Ishikawa (cell line): ENCODE results near the gene ZBTB14.

Source experiments
- CEBPB ChIP-seq: IDR thresholded peaks from 2 replicates; pipeline ENCODE4 v1.6.1; 2012
- CREB1 ChIP-seq: IDR thresholded peaks from 2 replicates; pipeline ENCODE4 v1.6.1; 2012; ENCODE audit warnings: low read depth
- EGR1 ChIP-seq: IDR thresholded peaks from 2 replicates; pipeline ENCODE4 v1.6.1; 2012
- EP300 ChIP-seq: IDR thresholded peaks from 2 replicates; pipeline ENCODE4 v1.6.1; 2012; ENCODE audit warnings: borderline replicate concordance
- FOXM1 ChIP-seq: IDR thresholded peaks from 2 replicates; pipeline ENCODE4 v1.6.1; 2012; ENCODE audit warnings: low read depth, borderline replicate concordance
- NFIC ChIP-seq: IDR thresholded peaks from 2 replicates; pipeline ENCODE4 v1.6.1; 2012
- RAD21 ChIP-seq: IDR thresholded peaks from 2 replicates; pipeline ENCODE4 v1.6.1; 2012; ENCODE audit warnings: low read depth
- TAF1 ChIP-seq: IDR thresholded peaks from 2 replicates; pipeline ENCODE4 v1.6.1; 2012; ENCODE audit warnings: low read depth, mild to moderate bottlenecking
- TCF12 ChIP-seq: IDR thresholded peaks from 2 replicates; pipeline ENCODE4 v1.6.1; 2012; ENCODE audit warnings: low read depth
- TEAD4 ChIP-seq: IDR thresholded peaks from 2 replicates; pipeline ENCODE4 v1.6.1; 2012
- USF1 ChIP-seq: IDR thresholded peaks from 2 replicates; pipeline ENCODE4 v1.6.1; 2012
- YY1 ChIP-seq: IDR thresholded peaks from 2 replicates; pipeline ENCODE4 v1.6.1; 2012; ENCODE audit warnings: low read depth
- ZBTB7A ChIP-seq: IDR thresholded peaks from 2 replicates; pipeline ENCODE4 v1.6.1; 2012; ENCODE audit warnings: low read depth
- TF ChIP-seq, protein P1 (sequence below): IDR thresholded peaks from 2 replicates; pipeline ENCODE4 v1.6.1; 2012
- TF ChIP-seq, protein P2 (sequence below): IDR thresholded peaks from 2 replicates; pipeline ENCODE4 v1.6.1; 2012; ENCODE audit warnings: low read depth, mild to moderate bottlenecking

Gene ZBTB14

DNA sequence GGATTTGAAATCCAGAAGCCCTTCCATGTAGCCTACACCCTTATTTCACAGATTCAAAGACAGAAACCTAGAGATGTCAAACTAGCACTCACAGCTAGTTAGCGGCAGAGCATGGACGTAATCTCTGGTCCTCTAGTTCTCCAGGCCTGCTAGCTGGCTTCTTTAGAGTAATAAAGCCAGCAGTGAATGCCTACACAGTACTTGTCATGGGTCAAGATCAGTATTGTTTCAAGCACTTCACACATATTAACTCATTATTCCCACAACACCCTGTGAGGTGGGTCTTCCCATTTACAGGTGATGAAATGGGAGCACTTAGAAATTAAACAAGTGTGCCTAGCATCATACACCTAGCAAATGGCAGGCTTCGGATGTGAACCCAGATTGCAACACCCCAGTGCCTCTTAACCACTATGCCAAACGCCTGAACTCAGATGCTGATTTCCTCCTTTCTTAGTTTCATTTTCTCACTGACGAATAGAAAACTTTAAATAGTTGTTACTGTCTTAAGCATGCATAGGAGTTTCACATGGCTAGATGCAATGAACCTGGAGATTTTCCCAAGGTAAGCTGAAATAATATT is 14.5 kb upstream of the ZBTB14 start:
- TF ChIP-seq ZBTB7A (no peak), YY1 (no peak), CREB1 (no peak), EP300 (no peak), USF1 (no peak)
- TF ChIP-seq, protein P1, sequence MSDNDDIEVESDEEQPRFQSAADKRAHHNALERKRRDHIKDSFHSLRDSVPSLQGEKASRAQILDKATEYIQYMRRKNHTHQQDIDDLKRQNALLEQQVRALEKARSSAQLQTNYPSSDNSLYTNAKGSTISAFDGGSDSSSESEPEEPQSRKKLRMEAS: no peak
- TF ChIP-seq, protein P2, sequence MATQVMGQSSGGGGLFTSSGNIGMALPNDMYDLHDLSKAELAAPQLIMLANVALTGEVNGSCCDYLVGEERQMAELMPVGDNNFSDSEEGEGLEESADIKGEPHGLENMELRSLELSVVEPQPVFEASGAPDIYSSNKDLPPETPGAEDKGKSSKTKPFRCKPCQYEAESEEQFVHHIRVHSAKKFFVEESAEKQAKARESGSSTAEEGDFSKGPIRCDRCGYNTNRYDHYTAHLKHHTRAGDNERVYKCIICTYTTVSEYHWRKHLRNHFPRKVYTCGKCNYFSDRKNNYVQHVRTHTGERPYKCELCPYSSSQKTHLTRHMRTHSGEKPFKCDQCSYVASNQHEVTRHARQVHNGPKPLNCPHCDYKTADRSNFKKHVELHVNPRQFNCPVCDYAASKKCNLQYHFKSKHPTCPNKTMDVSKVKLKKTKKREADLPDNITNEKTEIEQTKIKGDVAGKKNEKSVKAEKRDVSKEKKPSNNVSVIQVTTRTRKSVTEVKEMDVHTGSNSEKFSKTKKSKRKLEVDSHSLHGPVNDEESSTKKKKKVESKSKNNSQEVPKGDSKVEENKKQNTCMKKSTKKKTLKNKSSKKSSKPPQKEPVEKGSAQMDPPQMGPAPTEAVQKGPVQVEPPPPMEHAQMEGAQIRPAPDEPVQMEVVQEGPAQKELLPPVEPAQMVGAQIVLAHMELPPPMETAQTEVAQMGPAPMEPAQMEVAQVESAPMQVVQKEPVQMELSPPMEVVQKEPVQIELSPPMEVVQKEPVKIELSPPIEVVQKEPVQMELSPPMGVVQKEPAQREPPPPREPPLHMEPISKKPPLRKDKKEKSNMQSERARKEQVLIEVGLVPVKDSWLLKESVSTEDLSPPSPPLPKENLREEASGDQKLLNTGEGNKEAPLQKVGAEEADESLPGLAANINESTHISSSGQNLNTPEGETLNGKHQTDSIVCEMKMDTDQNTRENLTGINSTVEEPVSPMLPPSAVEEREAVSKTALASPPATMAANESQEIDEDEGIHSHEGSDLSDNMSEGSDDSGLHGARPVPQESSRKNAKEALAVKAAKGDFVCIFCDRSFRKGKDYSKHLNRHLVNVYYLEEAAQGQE: no peak

GRCh38 chr18:5305835-5306234 is 10.3 kb upstream of the ZBTB14 start:
- TF ChIP-seq EGR1: no peak
- TF ChIP-seq USF1: no peak
- no peak for TF ChIP-seq YY1
- TF ChIP-seq RAD21: no peak
- no peak for TF ChIP-seq FOXM1
- TF ChIP-seq TCF12: no peak
- TF ChIP-seq NFIC: no peak
- TF ChIP-seq, protein P2: no peak
- TF ChIP-seq TAF1: no peak
- TF ChIP-seq, protein P1: no peak
- no peak for TF ChIP-seq ZBTB7A
- no peak for TF ChIP-seq CEBPB
- TF ChIP-seq TEAD4: no peak
- TF ChIP-seq EP300: no peak

DNA sequence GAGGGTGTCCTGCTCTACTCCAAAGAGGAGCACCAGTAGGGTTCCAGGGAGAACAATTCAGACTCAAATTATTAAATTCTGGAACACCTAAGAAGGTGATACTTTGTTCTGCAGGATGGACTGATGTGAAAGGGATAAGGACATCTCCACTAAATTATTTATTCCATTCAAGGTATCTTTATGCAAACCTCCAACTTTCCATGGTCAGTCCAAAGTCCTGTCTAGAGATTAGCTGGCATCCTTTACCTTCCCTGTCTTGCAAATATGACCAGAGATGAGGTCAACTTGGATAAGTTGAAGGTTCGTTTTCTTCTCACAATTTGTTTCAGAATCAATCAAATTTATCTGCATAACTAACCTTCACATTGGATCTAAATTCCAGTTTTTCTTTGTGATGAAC is 8.7 kb upstream of the ZBTB14 start:
- TF ChIP-seq RAD21 (no peak), TEAD4 (no peak), CEBPB (no peak), FOXM1 (no peak), YY1 (no peak), ZBTB7A (no peak)

- no peak for TF ChIP-seq TEAD4
- no peak for TF ChIP-seq TAF1
- no peak for TF ChIP-seq EGR1
- TF ChIP-seq USF1: no peak
- no peak for TF ChIP-seq CREB1
- no peak for TF ChIP-seq YY1
- TF ChIP-seq, protein P2: no peak
- TF ChIP-seq ZBTB7A: no peak
- no peak for TF ChIP-seq RAD21
- TF ChIP-seq CEBPB: no peak
- no peak for TF ChIP-seq FOXM1
- TF ChIP-seq EP300: no peak
- TF ChIP-seq TCF12: no peak
- no peak for TF ChIP-seq NFIC
Observed at GRCh38 chr18:5303636-5304035, 8.1 kb upstream of the ZBTB14 start.
